H4 (cell line): ENCODE measurements around the gene IGFBP4. TPM values are rescaled to one million over a fixed set of nuclear protein-coding genes. Genes with fewer than 3 reads are reported as not detected.
A peak's percentile ranks its signal among the peaks of the same experiment; 100 is the strongest.

ENCODE experiments used
- DNase-seq: peaks from one replicate; pipeline ENCODE4 v3.0.0-alpha.2; 2015; ENCODE audit warnings: low spot score
- total RNA-seq: library from RNA; depleted of rRNA; stranded (reverse); fragments of >200 nt; shearing (Covaris generic); gene quantifications from 2 replicates; pipeline ENCODE4 v1.2.3, GENCODE V29; 2014; rRNA removed

IGFBP4 gene
- total RNA-seq, 1 experiment from 2014 or later: 7.2 TPM

DNA sequence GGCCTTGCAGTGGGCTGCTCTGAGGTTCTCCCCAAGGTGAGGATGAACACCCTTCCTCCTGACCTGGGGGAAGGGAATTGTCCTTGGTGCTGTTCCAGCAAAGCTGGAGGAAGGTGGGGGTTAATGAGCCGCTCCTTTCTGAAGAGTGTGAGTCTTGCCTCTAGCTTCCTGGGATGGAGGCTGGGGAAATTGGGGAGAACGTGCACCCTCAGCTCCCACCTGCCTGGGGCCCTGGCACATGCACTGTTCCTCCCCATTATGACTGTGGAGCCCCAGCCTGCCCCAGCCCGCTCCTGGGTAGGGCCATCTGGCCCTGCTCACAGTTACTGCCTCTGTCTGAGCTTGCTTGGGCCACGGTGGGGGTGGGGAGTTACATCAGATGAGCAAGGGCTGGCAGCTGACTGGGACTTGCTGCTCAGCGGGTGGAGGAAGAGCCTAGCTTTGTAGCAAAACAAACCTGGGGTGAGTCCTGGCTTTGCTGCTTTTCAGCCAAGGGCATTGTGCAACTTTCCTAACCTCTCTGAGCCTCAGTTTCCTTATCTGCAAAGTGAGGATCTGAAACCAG is 47.1 kb downstream of the IGFBP4 start:
- DNase-seq: peak; percentile 37

DNA sequence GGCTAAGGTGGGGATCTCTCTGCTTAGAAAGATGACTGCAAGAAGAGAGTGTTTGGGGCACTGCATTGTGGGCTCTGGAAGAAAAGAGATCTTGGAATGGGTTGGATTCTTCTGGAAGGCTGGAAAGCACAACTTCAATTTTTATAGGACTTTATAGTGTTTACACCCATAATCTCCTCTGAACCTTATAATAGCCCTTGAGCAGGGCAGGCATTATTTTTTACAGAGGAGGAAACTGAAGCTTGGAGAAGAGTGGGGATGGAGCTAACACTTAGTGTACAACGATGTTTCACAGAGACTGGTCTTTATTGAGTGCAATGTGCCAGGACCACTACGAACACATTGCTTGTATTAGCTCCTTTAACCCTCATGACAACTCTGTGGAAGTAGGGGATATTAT is 47.7 kb downstream of the IGFBP4 start:
- no peak for DNase-seq

DNA sequence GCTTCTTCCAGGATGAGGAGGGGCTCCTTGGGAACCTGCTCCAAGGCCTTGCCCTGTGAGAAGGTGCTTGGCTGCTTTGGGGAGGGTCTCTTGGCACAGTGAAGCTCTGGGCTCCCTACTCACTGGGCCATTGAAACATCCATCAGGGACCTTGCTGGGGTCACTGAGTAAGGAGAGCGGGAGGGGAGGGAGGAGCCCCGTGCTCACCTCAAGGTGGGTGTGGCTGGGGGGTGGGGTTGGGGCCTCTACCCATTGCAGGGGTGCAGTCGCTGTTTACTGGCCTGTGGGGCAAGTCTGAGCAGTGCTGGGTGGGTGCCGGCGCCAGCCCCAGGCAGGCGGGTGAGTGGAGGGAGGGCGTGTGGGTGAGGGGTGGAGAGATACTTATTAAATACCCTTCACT is 48.2 kb downstream of the IGFBP4 start:
- DNase-seq: no peak

DNA sequence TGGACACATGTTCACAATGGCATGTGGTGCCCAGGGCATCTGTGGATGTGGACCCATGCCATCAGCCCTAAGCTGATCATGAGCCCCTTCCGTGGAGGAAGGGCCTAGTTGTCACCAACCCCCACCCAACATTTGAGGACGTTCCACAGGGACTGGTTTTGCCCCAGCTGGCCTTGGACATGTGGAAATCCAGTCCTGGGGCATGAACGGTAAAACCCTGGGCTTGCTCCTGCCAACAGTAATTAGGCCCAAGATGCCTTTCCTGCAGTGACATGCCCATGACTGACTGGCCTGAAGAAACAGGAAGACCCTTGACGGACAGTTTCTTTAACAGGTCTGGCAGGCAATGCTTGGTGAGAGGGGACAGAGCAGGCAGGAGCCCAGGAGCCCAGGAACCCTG is 50.4 kb downstream of the IGFBP4 start:
- no peak for DNase-seq

DNA sequence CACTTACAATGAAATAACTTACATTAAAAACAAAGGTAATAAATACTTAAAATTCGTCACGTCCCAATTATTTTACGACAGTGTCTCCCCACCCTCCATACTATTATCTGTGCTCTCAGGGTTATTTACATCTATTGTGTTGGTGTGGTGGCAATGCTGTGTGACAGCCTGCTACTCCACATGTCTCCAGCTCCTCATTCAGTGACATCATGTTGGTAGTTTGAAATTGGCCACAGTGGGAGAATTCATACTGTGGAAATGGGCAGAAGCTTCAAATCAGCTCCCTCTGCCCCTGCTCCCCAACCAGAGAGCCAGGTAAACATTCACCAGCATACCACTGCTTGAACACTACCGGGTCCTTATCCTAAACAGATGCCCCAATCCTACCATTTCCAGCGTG is 51.9 kb downstream of the IGFBP4 start:
- no peak for DNase-seq

DNA sequence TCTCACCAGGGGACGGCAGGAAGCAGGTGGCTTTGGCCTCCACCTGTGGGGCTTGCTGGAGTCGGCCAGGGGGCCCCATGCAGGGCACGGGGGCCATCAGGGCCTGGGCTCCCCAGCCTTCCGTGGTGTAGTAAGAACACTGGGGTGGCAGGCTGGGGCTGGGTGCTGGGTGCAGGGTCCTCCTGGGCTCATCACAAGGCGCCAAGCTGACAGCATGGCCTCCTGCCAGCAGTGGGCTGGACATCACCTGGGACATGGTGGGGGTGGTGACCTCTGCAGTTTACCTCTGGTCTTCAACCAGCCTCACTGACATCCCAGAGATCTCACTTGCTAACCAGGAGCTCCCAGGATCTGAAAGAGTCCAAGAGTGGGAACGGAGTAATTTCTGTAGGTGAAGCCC is 52.9 kb downstream of the IGFBP4 start:
- no peak for DNase-seq

DNA sequence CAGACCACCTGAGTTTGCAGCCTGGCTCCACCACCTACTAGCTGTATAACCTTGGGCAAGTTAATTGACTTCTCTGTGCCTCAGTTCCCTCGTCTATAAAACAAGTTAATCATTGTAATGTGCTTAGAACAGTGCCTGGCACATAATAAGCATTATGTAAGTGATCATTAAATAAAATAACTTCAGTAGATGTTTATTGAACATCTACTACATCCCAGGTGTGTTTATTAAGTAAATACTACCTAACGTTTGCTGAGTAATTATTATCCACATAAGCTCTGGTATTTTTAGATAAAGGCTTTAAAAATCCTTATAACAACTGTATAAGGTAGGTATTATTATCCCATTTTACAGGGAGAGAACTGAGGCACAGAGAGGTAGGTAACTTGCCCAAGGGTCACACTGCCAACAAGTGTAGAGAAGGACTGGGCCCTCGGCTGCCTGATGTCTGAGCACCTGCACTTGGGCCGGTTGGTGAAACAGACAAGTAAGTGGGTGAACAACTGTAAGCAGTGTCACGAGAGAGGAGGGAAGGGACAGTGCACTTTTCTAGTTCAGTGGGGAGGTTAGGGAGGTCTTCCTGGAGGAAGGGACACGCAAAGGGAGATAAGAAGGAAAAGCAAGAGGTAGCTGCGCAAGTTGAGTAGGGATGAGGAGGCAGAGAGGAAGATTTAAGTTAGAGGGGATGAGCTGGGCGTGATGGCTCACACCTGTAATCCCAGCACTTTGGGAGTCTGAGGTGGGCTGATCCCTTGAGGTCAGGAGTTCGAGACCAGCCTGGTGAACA is 53.6 kb downstream of the IGFBP4 start:
- no peak for DNase-seq

DNA sequence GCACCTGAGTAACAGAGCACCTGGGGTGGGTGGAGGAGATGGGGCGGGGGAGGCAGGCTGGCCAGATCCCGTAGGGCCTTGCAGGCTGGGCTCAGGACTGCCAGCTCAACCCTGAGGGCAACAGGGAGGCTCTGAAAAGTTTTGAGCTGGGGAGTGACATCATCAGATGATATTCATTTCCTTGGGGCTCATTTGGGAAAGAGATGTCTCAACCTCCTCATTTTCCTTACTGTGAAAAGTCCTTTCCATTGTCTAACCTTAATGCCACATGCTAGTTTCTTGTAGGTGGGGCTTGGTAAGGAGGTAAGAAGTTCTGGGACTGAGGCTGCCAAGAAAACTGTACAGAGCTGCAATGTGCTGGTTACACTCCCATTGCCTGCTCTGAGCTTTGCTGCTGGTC is 54.4 kb downstream of the IGFBP4 start:
- DNase-seq: no peak

DNA sequence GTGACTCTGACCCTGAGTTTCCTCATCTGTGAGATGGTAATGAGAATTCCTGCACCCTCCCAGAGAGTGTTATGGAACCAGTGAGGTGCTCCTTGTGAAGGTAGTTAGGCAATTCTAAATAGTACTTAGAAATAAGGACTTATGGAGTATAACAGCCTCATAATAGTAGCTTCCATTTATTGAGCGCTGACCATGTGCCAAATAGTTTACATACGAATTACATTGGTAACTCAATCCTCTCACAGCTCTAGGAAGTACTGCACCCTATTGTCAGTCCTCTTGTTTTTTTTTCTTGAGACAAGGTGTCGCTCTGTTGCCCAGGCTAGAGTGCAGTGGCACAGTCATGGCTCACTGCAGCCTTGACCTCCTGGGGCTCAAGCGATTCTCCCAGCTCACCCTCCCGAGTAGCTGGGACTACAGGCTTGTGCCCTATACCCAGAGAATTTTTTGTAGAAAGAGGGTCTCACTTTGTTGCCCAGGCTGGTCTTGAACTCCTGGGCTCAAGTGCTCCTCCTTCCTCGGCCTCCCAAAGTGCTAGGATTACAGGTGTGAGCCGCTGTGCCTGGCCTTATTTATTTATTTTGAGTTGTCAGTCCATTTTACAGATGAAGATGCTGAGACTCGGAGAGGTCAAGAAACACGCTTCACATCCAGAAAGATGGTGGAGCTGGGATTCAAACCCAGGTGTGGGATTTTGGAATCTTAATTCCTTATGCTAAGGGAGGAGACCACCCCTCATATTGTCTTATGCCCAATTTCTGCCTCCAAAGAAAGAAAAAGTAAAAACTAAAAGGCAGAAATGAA is 55.2 kb downstream of the IGFBP4 start:
- DNase-seq: no peak

DNA sequence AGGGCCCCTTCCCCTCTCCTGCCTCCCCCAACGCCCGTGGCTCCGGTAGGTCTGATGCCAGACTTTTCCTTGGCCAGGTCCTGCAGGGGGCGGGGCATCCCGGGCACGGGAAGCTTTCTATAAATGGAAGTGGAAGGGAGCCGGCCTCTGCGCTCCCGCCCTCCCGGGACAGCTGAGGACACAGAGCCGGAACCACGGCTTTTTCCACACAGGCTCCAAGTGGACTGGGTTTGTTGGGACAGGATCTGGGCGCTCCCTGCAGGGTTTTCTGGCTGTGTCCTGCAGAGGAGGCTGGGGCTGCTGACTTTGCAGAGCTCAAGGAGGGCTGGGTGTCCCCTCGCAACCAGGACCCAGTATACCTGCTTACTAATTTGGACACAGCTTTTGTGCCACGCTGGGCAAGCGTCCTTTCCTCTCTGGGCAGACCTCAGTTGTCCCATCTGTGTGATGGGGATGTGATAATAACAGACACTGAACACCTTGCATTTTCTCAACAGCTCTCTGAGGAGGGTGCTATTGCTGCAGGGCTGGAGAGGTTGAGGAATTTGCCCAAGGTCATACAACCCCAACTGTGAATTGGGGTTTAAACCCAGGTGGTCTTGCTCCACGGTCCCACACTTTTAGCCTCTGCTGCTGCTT is 56.4 kb downstream of the IGFBP4 start:
- DNase-seq: peak; percentile 69

DNA sequence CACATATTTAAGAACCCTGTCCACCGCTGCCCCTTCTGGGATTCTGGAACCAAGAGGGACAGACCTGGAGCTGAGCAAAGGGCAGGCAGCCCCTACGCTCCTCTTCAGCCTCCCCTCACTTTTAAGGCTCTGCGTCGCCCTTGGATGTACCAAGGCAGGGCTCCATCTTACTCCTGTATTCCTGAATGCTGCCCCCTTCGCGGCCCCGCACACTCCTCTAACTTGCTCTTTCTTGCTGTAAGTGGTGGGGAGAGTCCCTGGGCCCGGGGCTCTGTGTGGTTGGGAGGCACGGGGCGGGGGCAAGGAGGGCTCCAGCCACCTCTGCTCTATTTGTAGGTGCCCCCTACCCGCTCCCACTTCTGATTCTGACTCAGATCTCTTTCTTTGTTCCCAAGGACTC is 56.9 kb downstream of the IGFBP4 start:
- DNase-seq: no peak

DNA sequence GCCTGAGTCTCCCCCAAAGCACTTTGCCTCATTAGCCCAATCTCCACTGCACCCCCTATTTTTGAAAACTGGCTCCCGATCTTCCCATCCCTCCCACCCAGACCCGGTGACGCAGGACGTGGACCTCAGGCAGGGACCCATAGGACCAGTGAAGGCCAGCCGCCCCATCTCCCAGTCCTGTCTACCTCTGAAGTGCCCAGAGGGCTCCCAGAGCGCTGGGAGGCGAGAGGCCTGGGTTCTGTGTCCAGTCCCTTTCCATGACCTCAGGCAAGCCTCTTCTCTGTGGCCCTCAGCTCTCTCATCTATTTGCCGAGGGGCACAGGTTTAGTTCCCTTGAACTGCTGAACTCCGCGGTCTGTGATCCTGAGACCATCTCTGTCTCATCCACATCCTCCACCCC is 57.5 kb downstream of the IGFBP4 start:
- no peak for DNase-seq

DNA sequence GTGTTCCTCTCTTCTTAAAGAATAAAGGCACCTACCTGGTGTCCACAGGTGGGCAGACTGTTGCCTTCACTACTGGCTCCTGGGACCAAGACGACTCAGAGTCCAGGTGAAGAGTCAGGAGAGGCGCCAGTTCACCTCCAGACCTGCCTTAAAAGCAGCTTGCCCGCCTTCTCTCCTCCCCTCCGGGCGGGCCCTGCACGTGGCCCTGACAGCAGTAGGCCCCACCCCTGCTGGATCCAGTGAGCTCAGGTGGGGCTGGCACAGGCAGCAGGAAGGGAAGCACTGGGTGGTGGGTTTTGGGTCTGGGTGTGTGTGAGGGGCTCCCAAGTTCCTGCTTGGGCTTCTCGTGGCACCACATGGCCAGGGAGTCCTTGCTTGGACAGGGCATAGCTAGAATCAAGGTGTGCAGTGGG is 58.3 kb downstream of the IGFBP4 start, which contains the start of gene TNS4:
TNS4 (minus strand) TSS at position 125 of the 413 bp plus-strand sequence. CDS start 5,198 bp downstream, outside the sequence.
- no peak for DNase-seq

DNA sequence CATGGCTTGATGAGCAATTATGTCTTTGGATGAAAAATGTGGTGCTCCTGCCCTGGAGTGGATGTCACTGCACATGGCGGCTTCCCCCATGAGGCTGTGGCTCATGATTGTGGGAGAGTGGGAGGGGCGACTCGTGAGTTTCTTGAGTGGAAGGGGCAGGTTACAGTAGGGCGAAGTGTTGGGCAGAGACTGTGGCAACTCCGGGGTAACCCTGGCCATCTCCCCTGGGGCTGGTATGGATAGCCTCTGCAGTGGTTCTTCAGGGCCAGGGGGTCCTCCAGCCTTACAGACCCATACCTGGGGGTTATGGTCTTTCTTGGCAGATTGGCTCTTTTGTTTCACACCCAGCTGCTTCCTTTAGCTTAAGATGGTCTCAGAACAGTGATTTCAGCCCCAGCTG is 59.5 kb downstream of the IGFBP4 start:
- DNase-seq: no peak

DNA sequence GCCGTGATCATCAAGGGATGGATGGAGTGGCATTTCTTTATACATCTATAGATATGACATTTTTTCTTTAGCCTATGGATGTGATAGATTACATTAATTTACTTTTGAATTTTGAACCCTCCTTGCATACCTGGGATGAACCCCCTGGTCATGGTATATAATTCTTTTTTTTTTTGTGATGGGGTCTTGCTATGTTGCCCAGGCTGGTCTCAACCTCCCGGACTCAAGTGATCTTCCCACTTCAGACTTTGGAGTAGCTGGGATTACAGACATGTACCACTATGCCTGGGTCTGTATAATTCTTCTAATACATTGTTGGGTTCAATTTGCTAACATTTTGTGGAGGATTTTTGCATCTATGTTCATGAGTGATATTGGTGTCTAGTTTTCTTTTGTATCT is 59.9 kb downstream of the IGFBP4 start:
- no peak for DNase-seq

DNA sequence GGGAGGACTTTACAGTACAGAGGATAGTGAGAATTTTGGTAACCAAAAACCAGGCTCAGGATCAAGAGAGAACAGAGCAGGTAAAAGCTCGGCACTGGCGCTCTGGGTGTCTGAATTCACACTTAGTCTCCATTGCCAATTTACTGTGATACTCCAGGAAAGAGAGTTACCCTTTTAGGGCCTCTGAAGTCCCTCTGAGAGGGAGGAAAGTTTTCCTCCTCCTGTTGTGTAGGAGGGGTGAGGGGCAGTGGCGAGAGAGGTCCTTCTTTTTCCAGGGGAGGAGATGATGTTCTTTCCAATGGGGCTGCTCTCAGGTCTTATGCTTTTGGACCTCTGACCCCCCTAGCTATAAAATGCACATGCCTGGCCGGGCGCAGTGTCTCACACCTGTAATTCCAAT is 63.5 kb downstream of the IGFBP4 start:
- DNase-seq: no peak

Other genes with a start within 250 kb of the IGFBP4 start
- 3.2 and 6.2 TPM in 2 replicates for gene WIPF2, start 224.1 kb upstream of the IGFBP4 start, total RNA-seq
- gene CDC6, start 155.6 kb upstream of the IGFBP4 start, total RNA-seq: 48.0 and 62.5 TPM in 2 replicates
- gene RARA, start 134.3 kb upstream of the IGFBP4 start, total RNA-seq: 17.7 and 19.7 TPM in 2 replicates
- not detected in 2 replicates for gene GJD3, start 78.7 kb upstream of the IGFBP4 start, total RNA-seq
- gene TOP2A, start 25.6 kb upstream of the IGFBP4 start, total RNA-seq: 194 and 219 TPM in 2 replicates
- not detected in 2 replicates for gene TNS4, start 58.2 kb downstream of the IGFBP4 start, total RNA-seq
- gene CCR7, start 122.0 kb downstream of the IGFBP4 start, total RNA-seq: not detected in 2 replicates
- gene SMARCE1, start 204.4 kb downstream of the IGFBP4 start, total RNA-seq: 68.5 and 92.5 TPM in 2 replicates
- gene KRT222, start 221.7 kb downstream of the IGFBP4 start, total RNA-seq: 0.06 TPM in 1 of 2 replicates, not detected in the other